ENCODE results near the gene TRMT10B.

GRCh38 chr9:37801959-37802711, 48.5 kb downstream of the TRMT10B start:
- TF ChIP-seq EP300 (IDR thresholded peaks at IDR 0.05) (no peak), POLR2A (IDR thresholded peaks at IDR 0.05; ENCODE audit: low read length) (no peak), NFE2L2 (conservative IDR thresholded peaks at IDR 0.05; ENCODE audit: low read length) (no peak), USF2 (IDR thresholded peaks at IDR 0.05) (no peak), KDM5A (IDR thresholded peaks at IDR 0.05) (no peak), PHF8 (IDR thresholded peaks at IDR 0.05; ENCODE audit: borderline replicate concordance, low read depth) (no peak), REST (IDR thresholded peaks at IDR 0.05) (no peak), RFX5 (IDR thresholded peaks at IDR 0.05) (no peak), RAD21 (conservative IDR thresholded peaks at IDR 0.05 in 1 of 2, IDR thresholded peaks at IDR 0.05 in 1 of 2) (no peak)
- TF ChIP-seq, protein P1, sequence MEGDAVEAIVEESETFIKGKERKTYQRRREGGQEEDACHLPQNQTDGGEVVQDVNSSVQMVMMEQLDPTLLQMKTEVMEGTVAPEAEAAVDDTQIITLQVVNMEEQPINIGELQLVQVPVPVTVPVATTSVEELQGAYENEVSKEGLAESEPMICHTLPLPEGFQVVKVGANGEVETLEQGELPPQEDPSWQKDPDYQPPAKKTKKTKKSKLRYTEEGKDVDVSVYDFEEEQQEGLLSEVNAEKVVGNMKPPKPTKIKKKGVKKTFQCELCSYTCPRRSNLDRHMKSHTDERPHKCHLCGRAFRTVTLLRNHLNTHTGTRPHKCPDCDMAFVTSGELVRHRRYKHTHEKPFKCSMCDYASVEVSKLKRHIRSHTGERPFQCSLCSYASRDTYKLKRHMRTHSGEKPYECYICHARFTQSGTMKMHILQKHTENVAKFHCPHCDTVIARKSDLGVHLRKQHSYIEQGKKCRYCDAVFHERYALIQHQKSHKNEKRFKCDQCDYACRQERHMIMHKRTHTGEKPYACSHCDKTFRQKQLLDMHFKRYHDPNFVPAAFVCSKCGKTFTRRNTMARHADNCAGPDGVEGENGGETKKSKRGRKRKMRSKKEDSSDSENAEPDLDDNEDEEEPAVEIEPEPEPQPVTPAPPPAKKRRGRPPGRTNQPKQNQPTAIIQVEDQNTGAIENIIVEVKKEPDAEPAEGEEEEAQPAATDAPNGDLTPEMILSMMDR (IDR thresholded peaks at IDR 0.05): no peak
- TF ChIP-seq, protein P2, sequence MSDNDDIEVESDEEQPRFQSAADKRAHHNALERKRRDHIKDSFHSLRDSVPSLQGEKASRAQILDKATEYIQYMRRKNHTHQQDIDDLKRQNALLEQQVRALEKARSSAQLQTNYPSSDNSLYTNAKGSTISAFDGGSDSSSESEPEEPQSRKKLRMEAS (IDR thresholded peaks at IDR 0.05): no peak

All from A549 (cell line).